HG03064 (cell line): ENCODE results near the gene KCNQ1.

Source experiments
- ATAC-seq: cut with Tn5 transposase; IDR thresholded peaks from one replicate; pipeline ENCODE4 v1.9.1; 2021; ENCODE audit warnings: low read depth; ENCODE audit not compliant: unreplicated experiment

The KCNQ1 gene

GRCh38 chr11:2778630-2779498 lies 334.1 kb downstream of the KCNQ1 start:
- ATAC-seq: peak; percentile 46

- no peak for ATAC-seq
These were observed 334.7 kb downstream of the KCNQ1 start for GRCh38 chr11:2779499-2779980.

- ATAC-seq: no peak
These were observed 335.4 kb downstream of the KCNQ1 start for GRCh38 chr11:2779981-2780849.

GRCh38 chr11:2780850-2781407 lies 336.1 kb downstream of the KCNQ1 start:
- no peak for ATAC-seq

GRCh38 chr11:2781408-2782274 lies 336.8 kb downstream of the KCNQ1 start:
- ATAC-seq: no peak

- ATAC-seq: no peak
These were observed 338.0 kb downstream of the KCNQ1 start for GRCh38 chr11:2782769-2783168.

GRCh38 chr11:2783536-2784082 lies 338.8 kb downstream of the KCNQ1 start:
- no peak for ATAC-seq

- ATAC-seq: no peak
These were observed 343.0 kb downstream of the KCNQ1 start for GRCh38 chr11:2787816-2788167.

- no peak for ATAC-seq
These were observed 343.6 kb downstream of the KCNQ1 start for GRCh38 chr11:2788168-2789071.

GRCh38 chr11:2789331-2789730 lies 344.5 kb downstream of the KCNQ1 start:
- ATAC-seq: no peak

- no peak for ATAC-seq
These were observed 345.2 kb downstream of the KCNQ1 start for GRCh38 chr11:2789791-2790567.

GRCh38 chr11:2790568-2790921 lies 345.7 kb downstream of the KCNQ1 start:
- ATAC-seq: no peak

- no peak for ATAC-seq
These were observed 346.3 kb downstream of the KCNQ1 start for GRCh38 chr11:2791139-2791520.

- no peak for ATAC-seq
These were observed 346.9 kb downstream of the KCNQ1 start for GRCh38 chr11:2791521-2792380.

- ATAC-seq: no peak
These were observed 347.8 kb downstream of the KCNQ1 start for GRCh38 chr11:2792381-2793250.

GRCh38 chr11:2793701-2794045 lies 348.9 kb downstream of the KCNQ1 start:
- no peak for ATAC-seq
